ENCODE data around the gene PKNOX2. TPM values are rescaled to one million over a fixed set of nuclear protein-coding genes. Genes with fewer than 3 reads are reported as not detected.

Gene PKNOX2
- total RNA-seq, 5 donors from 2014 or later (not counting 1 experiment from before 2014, with no cell fraction given): 0.55 TPM; not detected in 4

- Mint-ChIP-seq H3K27ac (no peak overlapping the region), H3K9me3 (no peaks in the 10 kb centered on the region), H3K4me3 (no peak overlapping the region), H3K36me3 (no peaks in the 10 kb centered on the region), H3K4me1 (no peaks in the 10 kb centered on the region), H3K27me3 (peaks cover 0 to 4% of the 10 kb centered on the region in 2 donors)
- ChIA-PET POLR2A (no interaction called here), CTCF (interaction anchor here in 1 of 2 donors (0.5 kb wide), 1 partner anchor 9 kb away, joined by 3 read pairs; no protein-coding TSS in a partner anchor)
- whole genome bisulfite sequencing (ENCODE audit: insufficient coverage): 88% methylated on average over 12 of the region's 12 CpGs
- DNase-seq (no peak), ATAC-seq (replicated peaks in 1 of 4) (no peak)
- Histone ChIP-seq H3K4me1 (ENCODE audit: control insufficient read depth in 1 of 2, extremely low read depth in 1 of 2, insufficient read depth in 2 of 2, low read length in 2 of 2) (no peaks in the 10 kb centered on the region), H3K27ac (ENCODE audit: low read length) (no peak overlapping the region), H3K36me3 (ENCODE audit: control insufficient read depth in 2 of 2, extremely low read depth in 1 of 2, insufficient read depth in 1 of 2, low read length in 1 of 2) (no peaks in the 10 kb centered on the region), H3K4me3 (ENCODE audit: control insufficient read depth in 1 of 2, extremely low read depth in 1 of 2, low read length in 1 of 2) (no peak overlapping the region), H3K27me3 (replicated peaks in 1 of 2; ENCODE audit: control insufficient read depth in 2 of 2, extremely low read depth in 1 of 2, insufficient read depth in 2 of 2, low read length in 1 of 2) (no peaks in the 10 kb centered on the region), H3K9me3 (no peaks in the 10 kb centered on the region)
Observed at GRCh38 chr11:125457814-125458343, 293.3 kb downstream of the PKNOX2 start.

- Mint-ChIP-seq H3K27me3 (peaks cover 13% of the 10 kb centered on the region in 2 donors), H3K36me3 (no peaks in the 10 kb centered on the region), H3K4me1 (no peaks in the 10 kb centered on the region), H3K9me3 (no peaks in the 10 kb centered on the region), H3K27ac (no peak overlapping the region), H3K4me3 (no peak overlapping the region)
- H3K4me1 ChIP-seq (ENCODE audit: control insufficient read depth in 1 of 2, extremely low read depth in 1 of 2, insufficient read depth in 2 of 2, low read length in 2 of 2): no peaks in the 10 kb centered on the region
- ATAC-seq (replicated peaks in 1 of 4) (no peak), DNase-seq (no peak)
- ChIA-PET POLR2A (no interaction called here), CTCF (interaction anchor here in 1 of 2 donors (0.6 to 1.3 kb wide), 2 partner anchors 8 to 11 kb away, joined by 5 to 6 read pairs; no protein-coding TSS in a partner anchor)
- H3K9me3 ChIP-seq: no peaks in the 10 kb centered on the region
- no peaks in the 10 kb centered on the region for H3K36me3 ChIP-seq (ENCODE audit: control insufficient read depth in 2 of 2, extremely low read depth in 1 of 2, insufficient read depth in 1 of 2, low read length in 1 of 2)
- 94% methylated on average over 2 of the region's 6 CpGs for WGBS (ENCODE audit: insufficient coverage)
- peaks cover 0 to 1% of the 10 kb centered on the region in 2 experiments for H3K27me3 ChIP-seq (replicated peaks in 1 of 2; ENCODE audit: control insufficient read depth in 2 of 2, extremely low read depth in 1 of 2, insufficient read depth in 2 of 2, low read length in 1 of 2)
- no peak overlapping the region for H3K4me3 ChIP-seq (ENCODE audit: control insufficient read depth in 1 of 2, extremely low read depth in 1 of 2, low read length in 1 of 2)
- no peak overlapping the region for H3K27ac ChIP-seq (ENCODE audit: low read length)
Observed at GRCh38 chr11:125460275-125460674, 295.7 kb downstream of the PKNOX2 start.

GRCh38 chr11:125463590-125464269 is 299.2 kb downstream of the PKNOX2 start:
- no peak for DNase-seq
- Histone ChIP-seq H3K4me3 (ENCODE audit: control insufficient read depth in 1 of 2, extremely low read depth in 1 of 2, low read length in 1 of 2) (no peak overlapping the region), H3K27me3 (replicated peaks in 1 of 2; ENCODE audit: control insufficient read depth in 2 of 2, extremely low read depth in 1 of 2, insufficient read depth in 2 of 2, low read length in 1 of 2) (peaks cover 0 to 7% of the 10 kb centered on the region in 2 experiments), H3K9me3 (no peaks in the 10 kb centered on the region), H3K27ac (ENCODE audit: low read length) (no peak overlapping the region), H3K36me3 (ENCODE audit: control insufficient read depth in 2 of 2, extremely low read depth in 1 of 2, insufficient read depth in 1 of 2, low read length in 1 of 2) (no peaks in the 10 kb centered on the region), H3K4me1 (ENCODE audit: control insufficient read depth in 1 of 2, extremely low read depth in 1 of 2, insufficient read depth in 2 of 2, low read length in 2 of 2) (no peaks in the 10 kb centered on the region)
- ChIA-PET CTCF (no interaction called here), POLR2A (no interaction called here)
- no peaks in the 10 kb centered on the region for H3K9me3 Mint-ChIP-seq
- WGBS (ENCODE audit: insufficient coverage): 75% methylated on average over 4 of the region's 5 CpGs
- H3K4me3 Mint-ChIP-seq: no peak overlapping the region
- H3K27me3 Mint-ChIP-seq: peaks cover 13 to 21% of the 10 kb centered on the region in 2 donors
- ATAC-seq (replicated peaks in 1 of 4): no peak
- no peaks in the 10 kb centered on the region for H3K4me1 Mint-ChIP-seq
- H3K27ac Mint-ChIP-seq: no peak overlapping the region
- H3K36me3 Mint-ChIP-seq: no peaks in the 10 kb centered on the region

GRCh38 chr11:125464270-125464662 is 299.7 kb downstream of the PKNOX2 start:
- no peaks in the 10 kb centered on the region for H3K9me3 ChIP-seq
- no peaks in the 10 kb centered on the region for H3K36me3 ChIP-seq (ENCODE audit: control insufficient read depth in 2 of 2, extremely low read depth in 1 of 2, insufficient read depth in 1 of 2, low read length in 1 of 2)
- H3K9me3 Mint-ChIP-seq: no peaks in the 10 kb centered on the region
- peaks cover 0 to 7% of the 10 kb centered on the region in 2 experiments for H3K27me3 ChIP-seq (replicated peaks in 1 of 2; ENCODE audit: control insufficient read depth in 2 of 2, extremely low read depth in 1 of 2, insufficient read depth in 2 of 2, low read length in 1 of 2)
- no peak for DNase-seq
- ChIA-PET CTCF (no interaction called here), POLR2A (no interaction called here)
- no peaks in the 10 kb centered on the region for H3K36me3 Mint-ChIP-seq
- ATAC-seq (replicated peaks in 1 of 4): no peak
- H3K4me1 Mint-ChIP-seq: no peaks in the 10 kb centered on the region
- H3K4me3 ChIP-seq (ENCODE audit: control insufficient read depth in 1 of 2, extremely low read depth in 1 of 2, low read length in 1 of 2): no peak overlapping the region
- no peak overlapping the region for H3K27ac ChIP-seq (ENCODE audit: low read length)
- no peak overlapping the region for H3K27ac Mint-ChIP-seq
- H3K4me1 ChIP-seq (ENCODE audit: control insufficient read depth in 1 of 2, extremely low read depth in 1 of 2, insufficient read depth in 2 of 2, low read length in 2 of 2): no peaks in the 10 kb centered on the region
- H3K27me3 Mint-ChIP-seq: peaks cover 13 to 21% of the 10 kb centered on the region in 2 donors
- no peak overlapping the region for H3K4me3 Mint-ChIP-seq
- 68% methylated on average over 3 of the region's 4 CpGs for WGBS (ENCODE audit: insufficient coverage)

GRCh38 chr11:125464666-125465065 is 300.1 kb downstream of the PKNOX2 start:
- POLR2A ChIA-PET: interaction anchor here in 1 of 2 donors (0.5 kb wide), 1 partner anchor 12 kb away, joined by 3 read pairs; no protein-coding TSS in a partner anchor
- H3K4me1 ChIP-seq (ENCODE audit: control insufficient read depth in 1 of 2, extremely low read depth in 1 of 2, insufficient read depth in 2 of 2, low read length in 2 of 2): no peaks in the 10 kb centered on the region
- Mint-ChIP-seq H3K4me1 (no peaks in the 10 kb centered on the region), H3K9me3 (no peaks in the 10 kb centered on the region), H3K27me3 (peaks cover 13 to 21% of the 10 kb centered on the region in 2 donors), H3K36me3 (no peaks in the 10 kb centered on the region), H3K4me3 (no peak overlapping the region), H3K27ac (no peak overlapping the region)
- no peak for DNase-seq
- 66% methylated on average over 4 of the region's 8 CpGs for WGBS (ENCODE audit: insufficient coverage)
- no peak overlapping the region for H3K27ac ChIP-seq (ENCODE audit: low read length)
- CTCF ChIA-PET: no interaction called here
- no peak overlapping the region for H3K4me3 ChIP-seq (ENCODE audit: control insufficient read depth in 1 of 2, extremely low read depth in 1 of 2, low read length in 1 of 2)
- H3K36me3 ChIP-seq (ENCODE audit: control insufficient read depth in 2 of 2, extremely low read depth in 1 of 2, insufficient read depth in 1 of 2, low read length in 1 of 2): no peaks in the 10 kb centered on the region
- H3K27me3 ChIP-seq (replicated peaks in 1 of 2; ENCODE audit: control insufficient read depth in 2 of 2, extremely low read depth in 1 of 2, insufficient read depth in 2 of 2, low read length in 1 of 2): peaks cover 0 to 8% of the 10 kb centered on the region in 2 experiments
- H3K9me3 ChIP-seq: no peaks in the 10 kb centered on the region
- no peak for ATAC-seq (replicated peaks in 1 of 4)

- Mint-ChIP-seq H3K36me3 (no peaks in the 10 kb centered on the region), H3K4me1 (no peaks in the 10 kb centered on the region), H3K27me3 (peaks cover 13 to 21% of the 10 kb centered on the region in 2 donors), H3K4me3 (no peak overlapping the region), H3K27ac (no peak overlapping the region), H3K9me3 (no peaks in the 10 kb centered on the region)
- no peak for DNase-seq
- CTCF ChIA-PET: no interaction called here
- Histone ChIP-seq H3K9me3 (no peaks in the 10 kb centered on the region), H3K27me3 (replicated peaks in 1 of 2; ENCODE audit: control insufficient read depth in 2 of 2, extremely low read depth in 1 of 2, insufficient read depth in 2 of 2, low read length in 1 of 2) (peaks cover 0 to 10% of the 10 kb centered on the region in 2 experiments), H3K36me3 (ENCODE audit: control insufficient read depth in 2 of 2, extremely low read depth in 1 of 2, insufficient read depth in 1 of 2, low read length in 1 of 2) (no peaks in the 10 kb centered on the region), H3K4me1 (ENCODE audit: control insufficient read depth in 1 of 2, extremely low read depth in 1 of 2, insufficient read depth in 2 of 2, low read length in 2 of 2) (no peaks in the 10 kb centered on the region), H3K27ac (ENCODE audit: low read length) (no peak overlapping the region), H3K4me3 (ENCODE audit: control insufficient read depth in 1 of 2, extremely low read depth in 1 of 2, low read length in 1 of 2) (no peak overlapping the region)
- POLR2A ChIA-PET: interaction anchor here in 1 of 2 donors (0.5 kb wide), 1 partner anchor 12 kb away, joined by 3 read pairs; no protein-coding TSS in a partner anchor
- WGBS (ENCODE audit: insufficient coverage): no CpG with 5 or more reads among the region's 2 CpGs
- ATAC-seq (replicated peaks in 1 of 4): no peak
Observed at GRCh38 chr11:125465255-125465654, 300.7 kb downstream of the PKNOX2 start.
